ENCODE data around the gene GULP1.
"Not testable (repeated sequence)": the region's sequence is repeated elsewhere in the genome, so short reads cannot be mapped to it uniquely, and the experiment has no call there.

Gene GULP1

GRCh38 chr2:188569431-188570165 is 277.9 kb downstream of the GULP1 start:
- no peak for DNase-seq

- DNase-seq = no peak
Measured at GRCh38 chr2:188570370-188570769, 278.7 kb downstream of the GULP1 start.

GRCh38 chr2:188571543-188572303 is 280.0 kb downstream of the GULP1 start:
- no peak for DNase-seq

GRCh38 chr2:188572592-188572991 is 280.9 kb downstream of the GULP1 start:
- DNase-seq = no peak

- DNase-seq = no peak
Measured at GRCh38 chr2:188573453-188573852, 281.8 kb downstream of the GULP1 start.

- no peak for DNase-seq
Measured at GRCh38 chr2:188576006-188576405, 284.3 kb downstream of the GULP1 start.

GRCh38 chr2:188576651-188577050 is 285.0 kb downstream of the GULP1 start:
- DNase-seq = no peak

GRCh38 chr2:188577231-188577630 is 285.6 kb downstream of the GULP1 start:
- no peak for DNase-seq

GRCh38 chr2:188580738-188581137 is 289.1 kb downstream of the GULP1 start:
- DNase-seq = no peak

GRCh38 chr2:188582211-188582610 is 290.5 kb downstream of the GULP1 start:
- DNase-seq = no peak

- DNase-seq = no peak
Measured at GRCh38 chr2:188588235-188588634, 296.6 kb downstream of the GULP1 start.

- DNase-seq = no peak
Measured at GRCh38 chr2:188596054-188596453, 304.4 kb downstream of the GULP1 start.

GRCh38 chr2:188598551-188598950 is 306.9 kb downstream of the GULP1 start:
- no peak for DNase-seq

- no peak for DNase-seq
Measured at GRCh38 chr2:188599140-188599539, 307.5 kb downstream of the GULP1 start.

- no peak for DNase-seq
Measured at GRCh38 chr2:188600536-188601210, 309.0 kb downstream of the GULP1 start.

GRCh38 chr2:188601391-188601790 is 309.7 kb downstream of the GULP1 start:
- DNase-seq = no peak

GRCh38 chr2:188601927-188602326 is 310.3 kb downstream of the GULP1 start:
- no peak for DNase-seq

- DNase-seq = no peak
Measured at GRCh38 chr2:188604579-188604978, 312.9 kb downstream of the GULP1 start.

GRCh38 chr2:188605609-188606584 is 314.2 kb downstream of the GULP1 start:
- not testable (repeated sequence) for DNase-seq

- DNase-seq = not testable (repeated sequence)
Measured at GRCh38 chr2:188606596-188606995, 314.9 kb downstream of the GULP1 start.

- no peak for DNase-seq
Measured at GRCh38 chr2:188607501-188607900, 315.8 kb downstream of the GULP1 start.

GRCh38 chr2:188609321-188610049 is 317.8 kb downstream of the GULP1 start:
- no peak for DNase-seq
